ENCODE data around the gene CTDNEP1.

Gene CTDNEP1

DNA sequence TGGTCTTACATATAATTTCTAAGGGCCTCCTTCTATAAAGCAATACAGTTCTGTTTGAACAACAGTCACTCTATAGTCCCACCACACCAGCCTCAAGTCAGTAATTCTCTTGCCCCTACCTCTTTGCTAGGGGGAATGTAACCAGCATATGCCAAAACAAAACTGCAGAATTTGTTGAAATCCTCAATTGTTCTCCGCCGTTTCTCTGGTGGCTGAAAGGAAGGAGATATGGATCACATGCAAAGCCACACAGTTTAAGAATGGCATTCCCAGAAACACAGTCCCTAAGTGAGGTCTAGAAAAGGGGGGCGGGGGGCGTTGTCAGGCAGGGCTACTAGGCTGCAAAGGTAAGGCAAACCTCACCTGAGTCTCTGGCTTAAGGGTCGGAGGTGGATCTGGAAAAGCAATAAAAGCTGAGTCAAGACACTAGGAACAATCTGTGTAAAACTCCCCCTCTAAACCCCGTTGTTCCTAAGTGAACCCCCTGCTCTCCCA is 14.2 kb downstream of the CTDNEP1 start:
- Histone ChIP-seq H3K9me2 (replicated peaks; ENCODE audit: control insufficient read depth, low read length) (no peaks in the 10 kb centered on the region), H3K27me3 (ENCODE audit: control insufficient read depth, low read length) (no peaks in the 10 kb centered on the region), H3K4me1 (ENCODE audit: control insufficient read depth, low read length) (peaks cover 56% of the 10 kb centered on the region)

DNA sequence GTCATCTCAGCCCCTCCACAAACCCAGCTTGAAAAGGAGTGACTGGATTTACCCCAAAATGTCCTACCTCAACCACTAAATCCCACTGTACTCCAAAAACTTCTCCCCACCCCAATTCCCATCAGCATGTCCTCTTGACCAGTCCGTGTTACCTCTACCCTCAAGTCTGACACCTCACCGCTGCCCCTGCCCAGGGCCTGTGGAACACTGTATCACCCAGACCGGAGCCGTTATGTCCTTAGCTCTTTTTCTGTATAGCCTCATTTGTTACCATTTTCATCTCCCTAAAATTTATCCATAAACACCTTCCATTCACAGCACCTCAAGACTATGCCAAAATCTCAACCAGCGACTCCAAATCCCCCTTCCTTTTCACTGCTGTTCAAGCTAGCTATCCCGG is 14.7 kb downstream of the CTDNEP1 start:
- H3K9me3 ChIP-seq (ENCODE audit: control insufficient read depth, insufficient read depth, low read length) = no peaks in the 10 kb centered on the region
- peak overlapping the region; percentile 97 for H3K4me3 ChIP-seq (ENCODE audit: low read length)
- no peaks in the 10 kb centered on the region for H3K27me3 ChIP-seq (ENCODE audit: control insufficient read depth, low read length)
- H3K36me3 ChIP-seq (ENCODE audit: control insufficient read depth, low read length) = peaks cover 71% of the 10 kb centered on the region
- TF ChIP-seq EZH2phosphoT487 (IDR thresholded peaks at IDR 0.05; ENCODE audit: borderline replicate concordance, low read length) = no peak
- TF ChIP-seq, protein P1, sequence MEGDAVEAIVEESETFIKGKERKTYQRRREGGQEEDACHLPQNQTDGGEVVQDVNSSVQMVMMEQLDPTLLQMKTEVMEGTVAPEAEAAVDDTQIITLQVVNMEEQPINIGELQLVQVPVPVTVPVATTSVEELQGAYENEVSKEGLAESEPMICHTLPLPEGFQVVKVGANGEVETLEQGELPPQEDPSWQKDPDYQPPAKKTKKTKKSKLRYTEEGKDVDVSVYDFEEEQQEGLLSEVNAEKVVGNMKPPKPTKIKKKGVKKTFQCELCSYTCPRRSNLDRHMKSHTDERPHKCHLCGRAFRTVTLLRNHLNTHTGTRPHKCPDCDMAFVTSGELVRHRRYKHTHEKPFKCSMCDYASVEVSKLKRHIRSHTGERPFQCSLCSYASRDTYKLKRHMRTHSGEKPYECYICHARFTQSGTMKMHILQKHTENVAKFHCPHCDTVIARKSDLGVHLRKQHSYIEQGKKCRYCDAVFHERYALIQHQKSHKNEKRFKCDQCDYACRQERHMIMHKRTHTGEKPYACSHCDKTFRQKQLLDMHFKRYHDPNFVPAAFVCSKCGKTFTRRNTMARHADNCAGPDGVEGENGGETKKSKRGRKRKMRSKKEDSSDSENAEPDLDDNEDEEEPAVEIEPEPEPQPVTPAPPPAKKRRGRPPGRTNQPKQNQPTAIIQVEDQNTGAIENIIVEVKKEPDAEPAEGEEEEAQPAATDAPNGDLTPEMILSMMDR (IDR thresholded peaks at IDR 0.05; ENCODE audit: low read depth, low read length, poor library complexity, severe bottlenecking) = no peak
- peak overlapping the region; percentile 67 for H3K4me2 ChIP-seq (ENCODE audit: low read length)
- peak overlapping the region; percentile 84 for H3K27ac ChIP-seq (ENCODE audit: low read depth, low read length)
- peaks cover 15% of the 10 kb centered on the region for H4K20me1 ChIP-seq (ENCODE audit: control insufficient read depth, insufficient read depth, low read depth, low read length)
- H3K4me1 ChIP-seq (ENCODE audit: control insufficient read depth, low read length) = peaks cover 61% of the 10 kb centered on the region
- peaks cover 46% of the 10 kb centered on the region for H3F3A ChIP-seq (ENCODE audit: control insufficient read depth, insufficient read depth)
- H3K9me2 ChIP-seq (replicated peaks; ENCODE audit: control insufficient read depth, low read length) = no peaks in the 10 kb centered on the region
- peaks cover 80% of the 10 kb centered on the region for H3K79me2 ChIP-seq (ENCODE audit: control insufficient read depth, low read length)

More for the DNA sequence above, 14.2 kb downstream of the CTDNEP1 start:
- peaks cover 78% of the 10 kb centered on the region for H3K79me2 ChIP-seq (ENCODE audit: control insufficient read depth, low read length)
- peak overlapping the region; percentile 67 for H3K4me2 ChIP-seq (ENCODE audit: low read length)
- H3K27ac ChIP-seq (ENCODE audit: low read depth, low read length) = peak overlapping the region; percentile 84
- TF ChIP-seq, protein P1 (IDR thresholded peaks at IDR 0.05; ENCODE audit: low read depth, low read length, poor library complexity, severe bottlenecking) = no peak
- TF ChIP-seq EZH2phosphoT487 (IDR thresholded peaks at IDR 0.05; ENCODE audit: borderline replicate concordance, low read length) = no peak
- peak overlapping the region; percentile 97 for H3K4me3 ChIP-seq (ENCODE audit: low read length)
- H3F3A ChIP-seq (ENCODE audit: control insufficient read depth, insufficient read depth) = peaks cover 47% of the 10 kb centered on the region
- peaks cover 70% of the 10 kb centered on the region for H3K36me3 ChIP-seq (ENCODE audit: control insufficient read depth, low read length)
- peaks cover 11% of the 10 kb centered on the region for H4K20me1 ChIP-seq (ENCODE audit: control insufficient read depth, insufficient read depth, low read depth, low read length)
- no peaks in the 10 kb centered on the region for H3K9me3 ChIP-seq (ENCODE audit: control insufficient read depth, insufficient read depth, low read length)

DNA sequence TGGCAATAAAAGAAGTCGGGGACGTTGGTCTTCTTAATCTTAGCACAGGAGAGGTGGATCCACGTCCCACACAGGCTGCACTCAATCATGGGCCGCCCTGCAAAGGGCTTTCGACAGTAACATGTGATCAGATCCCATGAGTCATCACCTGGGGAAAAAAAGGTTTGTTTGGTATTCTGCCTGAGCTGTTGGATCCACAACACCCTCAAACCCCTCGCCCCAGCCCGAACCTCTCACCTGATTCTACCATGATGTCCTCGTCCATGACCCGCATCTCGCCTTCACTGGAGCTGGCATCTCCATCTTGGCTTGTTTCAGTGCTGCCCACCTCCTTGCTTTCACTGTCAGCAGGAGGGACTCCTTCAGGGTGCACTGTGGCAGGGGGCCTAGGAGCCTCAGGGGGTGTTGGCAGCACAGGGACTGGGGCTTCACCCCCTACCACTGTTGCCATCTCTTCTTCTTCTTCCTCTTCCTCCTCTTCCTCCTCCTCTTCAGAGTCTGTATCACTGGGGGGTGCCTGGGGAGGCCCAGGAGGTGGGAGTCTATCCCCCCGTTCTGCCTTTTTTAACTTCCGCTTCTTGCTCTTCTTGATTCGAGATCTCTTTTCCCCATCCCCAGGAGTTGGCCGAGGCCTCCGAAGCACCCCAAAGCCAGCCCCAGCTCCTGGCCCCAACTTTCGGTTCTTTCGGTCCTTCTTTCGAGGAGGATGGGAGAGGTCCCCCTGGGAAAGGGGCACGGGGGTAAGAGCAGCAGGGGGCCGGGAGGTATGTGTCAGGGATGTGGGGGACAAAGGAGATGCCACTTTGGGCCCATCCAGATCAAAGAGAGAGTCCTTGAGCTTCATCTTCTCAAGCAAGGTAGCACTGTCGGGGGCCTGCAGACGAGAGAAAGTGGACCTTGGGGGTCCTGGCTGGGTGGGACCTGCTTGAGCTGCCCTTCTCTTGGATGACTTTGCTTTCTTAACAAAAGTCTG is 15.6 kb downstream of the CTDNEP1 start:
- H3K4me1 ChIP-seq (ENCODE audit: control insufficient read depth, low read length) = peaks cover 57% of the 10 kb centered on the region
- peak overlapping the region; percentile 69 for H3K4me2 ChIP-seq (ENCODE audit: low read length)
- H3F3A ChIP-seq (ENCODE audit: control insufficient read depth, insufficient read depth) = peaks cover 39% of the 10 kb centered on the region
- no peaks in the 10 kb centered on the region for H3K9me3 ChIP-seq (ENCODE audit: control insufficient read depth, insufficient read depth, low read length)
- H3K4me3 ChIP-seq (ENCODE audit: low read length) = no peak overlapping the region
- TF ChIP-seq EZH2phosphoT487 (IDR thresholded peaks at IDR 0.05; ENCODE audit: borderline replicate concordance, low read length) = no peak
- TF ChIP-seq, protein P1 (IDR thresholded peaks at IDR 0.05; ENCODE audit: low read depth, low read length, poor library complexity, severe bottlenecking) = no peak
- no peak overlapping the region for H3K27ac ChIP-seq (ENCODE audit: low read depth, low read length)
- H3K27me3 ChIP-seq (ENCODE audit: control insufficient read depth, low read length) = no peaks in the 10 kb centered on the region
- peaks cover 17% of the 10 kb centered on the region for H4K20me1 ChIP-seq (ENCODE audit: control insufficient read depth, insufficient read depth, low read depth, low read length)
- no peaks in the 10 kb centered on the region for H3K9me2 ChIP-seq (replicated peaks; ENCODE audit: control insufficient read depth, low read length)
- H3K36me3 ChIP-seq (ENCODE audit: control insufficient read depth, low read length) = peaks cover 70% of the 10 kb centered on the region
- H3K79me2 ChIP-seq (ENCODE audit: control insufficient read depth, low read length) = peaks cover 80% of the 10 kb centered on the region
